MM.1S (cell line): ENCODE measurements around the gene THOC1.

Experiments used
- CTCF ChIP-seq: fragments of 300-600 bp; sonication (generic); IDR thresholded peaks from 2 replicates; pipeline ENCODE4 v1.5.1; 2016; ENCODE audit warnings: antibody characterized with exemption, low read length, mixed read lengths
- EZH2phosphoT487 ChIP-seq: fragments of 300-600 bp; sonication (generic); IDR thresholded peaks from 2 replicates; pipeline ENCODE4 v1.6.1; 2018; ENCODE audit warnings: antibody characterized with exemption, low read length

GRCh38 chr18:192801-193200 is 75.0 kb downstream of the THOC1 start:
- TF ChIP-seq CTCF = no peak
- TF ChIP-seq EZH2phosphoT487 = no peak
